Measurements from ENCODE around the gene ZNF775.
A peak's percentile ranks its signal among the peaks of the same experiment; 100 is the strongest.

DNA sequence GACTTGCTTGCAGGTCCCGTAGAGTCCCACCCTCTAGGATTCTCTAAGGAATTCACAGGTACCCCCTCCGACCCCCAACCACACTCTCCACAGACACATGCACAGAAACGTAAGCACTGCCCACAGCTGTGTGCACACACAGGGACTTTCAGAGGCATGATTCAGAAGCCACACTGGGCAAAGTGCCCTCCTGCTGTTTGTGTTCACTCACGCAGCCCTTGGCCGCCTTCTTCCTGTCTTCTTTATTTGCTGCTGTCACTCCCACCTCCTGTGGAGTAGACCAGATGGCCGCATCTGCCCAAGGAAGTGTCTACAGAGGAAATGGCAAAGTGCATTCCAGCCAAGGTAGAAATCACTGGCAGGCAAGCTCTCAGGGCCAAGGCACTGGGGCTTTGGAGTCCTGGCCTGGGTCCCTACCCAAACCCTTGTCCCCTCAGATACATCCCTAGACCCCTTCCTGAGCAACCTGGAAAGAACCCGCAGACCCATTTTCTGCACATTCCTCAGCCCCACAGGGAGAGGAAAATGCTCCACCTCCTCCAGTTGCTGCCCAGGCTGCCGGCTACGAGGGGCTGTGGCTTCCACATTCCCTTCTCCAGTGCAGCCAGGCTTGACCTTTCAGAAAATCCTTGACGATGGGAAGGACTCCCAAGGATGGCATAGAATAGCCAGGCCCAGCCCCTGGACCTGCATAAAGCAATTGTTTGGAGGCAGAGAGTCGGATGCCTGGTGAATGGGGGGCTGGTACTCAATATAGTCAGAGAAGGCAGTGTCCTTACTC lies 49.7 kb downstream of the ZNF775 start:
- TF ChIP-seq, protein P1, sequence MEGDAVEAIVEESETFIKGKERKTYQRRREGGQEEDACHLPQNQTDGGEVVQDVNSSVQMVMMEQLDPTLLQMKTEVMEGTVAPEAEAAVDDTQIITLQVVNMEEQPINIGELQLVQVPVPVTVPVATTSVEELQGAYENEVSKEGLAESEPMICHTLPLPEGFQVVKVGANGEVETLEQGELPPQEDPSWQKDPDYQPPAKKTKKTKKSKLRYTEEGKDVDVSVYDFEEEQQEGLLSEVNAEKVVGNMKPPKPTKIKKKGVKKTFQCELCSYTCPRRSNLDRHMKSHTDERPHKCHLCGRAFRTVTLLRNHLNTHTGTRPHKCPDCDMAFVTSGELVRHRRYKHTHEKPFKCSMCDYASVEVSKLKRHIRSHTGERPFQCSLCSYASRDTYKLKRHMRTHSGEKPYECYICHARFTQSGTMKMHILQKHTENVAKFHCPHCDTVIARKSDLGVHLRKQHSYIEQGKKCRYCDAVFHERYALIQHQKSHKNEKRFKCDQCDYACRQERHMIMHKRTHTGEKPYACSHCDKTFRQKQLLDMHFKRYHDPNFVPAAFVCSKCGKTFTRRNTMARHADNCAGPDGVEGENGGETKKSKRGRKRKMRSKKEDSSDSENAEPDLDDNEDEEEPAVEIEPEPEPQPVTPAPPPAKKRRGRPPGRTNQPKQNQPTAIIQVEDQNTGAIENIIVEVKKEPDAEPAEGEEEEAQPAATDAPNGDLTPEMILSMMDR (IDR thresholded peaks at IDR 0.05; ENCODE audit: insufficient read depth, low read length), result no peak
- TF ChIP-seq GABPA (IDR thresholded peaks at IDR 0.05; ENCODE audit: low read depth), result no peak
- TF ChIP-seq POLR2AphosphoS5 (IDR thresholded peaks at IDR 0.05; ENCODE audit: low read depth), result peak; percentile 85

Data from HL-60 (cell line).